K562 (cell line): ENCODE measurements around the gene AJAP1. TPM values are rescaled to one million over a fixed set of nuclear protein-coding genes. Genes with fewer than 3 reads are reported as not detected.

ENCODE experiments used
- ATAC-seq: fragments of 200-7000 bp; cut with Tn5 transposase; 3 replicates; pipeline ENCODE4 v1.9.1; 2020; ENCODE audit warnings: moderate library complexity
- BruUV-seq: library from RNA; stranded (reverse); fragments of 400-500 nt; replicated peaks from 2 replicates; lab custom pipeline; 2021; lab: Mats Ljungman, UMichigan
- CTCF ChIA-PET: fragments of 300-600 bp; formaldehyde crosslinking; extraction: SDS; loops from one replicate; lab custom pipeline; 2021; ENCODE audit warnings: low intra/inter-chr PET ratio; lab: Yijun Ruan, JAX
- POLR2A ChIA-PET: fragments of 300-600, 350-650 bp; sonication (Branson Sonifier 250); formaldehyde crosslinking; extraction: SDS; loops from one replicate; lab custom pipeline; 2021; ENCODE audit warnings: antibody characterized with exemption, inconsistent platforms; lab: Yijun Ruan, JAX
- DNase-seq, 4 experiments: peaks; one replicate each; pipeline versions ENCODE4 v3.0.0 to v3.0.0-alpha.2; 2011 to 2018; ENCODE audit warnings: low spot score in 3 of 4, mixed read lengths in 3 of 4; ENCODE audit errors: extremely low read depth in 1 of 4
- FAIRE-seq: peaks from 2 replicates; lab custom pipeline; 2011; peaks lifted over from hg19 to GRCh38; lab: Jason Lieb, UNC
- H2AFZ ChIP-seq: 2 replicates; pipeline ENCODE4 v1.6.0; 2011; ENCODE audit warnings: low read depth, low read length, control low read depth, inconsistent platforms
- H3K27ac ChIP-seq: fragments of 200-600 bp; 3 replicates; pipeline ENCODE4 v1.8.0; 2011; ENCODE audit warnings: low read depth, mild to moderate bottlenecking, control low read depth, inconsistent platforms, low read length, moderate library complexity, mixed read lengths; ENCODE audit errors: extremely low read depth
- H3K27me3 ChIP-seq, 2 experiments: fragments of 300-600 bp in 1 of 2; 2 replicates in 1 of 2; 3 replicates in 1 of 2; pipeline versions ENCODE4 v1.6.0 to v1.8.0; 2011; ENCODE audit warnings: inconsistent platforms in 2 of 2, low read length in 2 of 2, mild to moderate bottlenecking in 1 of 2, mixed read lengths in 1 of 2, moderate library complexity in 1 of 2; ENCODE audit not compliant: control insufficient read depth in 2 of 2, insufficient read depth in 2 of 2
- H3K36me3 ChIP-seq: fragments of 300-600 bp; 3 replicates; pipeline ENCODE4 v1.8.0; 2011; ENCODE audit warnings: mild to moderate bottlenecking, low read length, inconsistent platforms; ENCODE audit not compliant: control insufficient read depth, insufficient read depth
- H3K4me1 ChIP-seq, 2 experiments: fragments of 200-600 bp in 1 of 2; replicated peaks in 1 of 2; 2 replicates in 1 of 2; 3 replicates in 1 of 2; pipeline versions ENCODE4 v1.5.1 to v1.8.0; 2011; ENCODE audit warnings: inconsistent platforms in 2 of 2, low read length in 2 of 2, mild to moderate bottlenecking in 1 of 2, mixed read lengths in 1 of 2, moderate library complexity in 1 of 2; ENCODE audit not compliant: control insufficient read depth in 2 of 2, insufficient read depth in 2 of 2
- H3K4me2 ChIP-seq: 2 replicates; pipeline ENCODE4 v1.6.1; 2011; ENCODE audit warnings: low read length, control low read depth, inconsistent platforms, mixed read lengths; ENCODE audit not compliant: insufficient read depth
- H3K4me3 ChIP-seq: fragments of 200-600 bp; sonication (generic), shearing (Covaris generic); 2 replicates; pipeline ENCODE4 v1.5.1; 2016; ENCODE audit warnings: control low read depth, inconsistent platforms
- H3K79me2 ChIP-seq: fragments of 200-600 bp; 3 replicates; pipeline ENCODE4 v1.8.0; 2011; ENCODE audit warnings: low read length, inconsistent platforms; ENCODE audit not compliant: control insufficient read depth, insufficient read depth
- H3K9ac ChIP-seq, 2 experiments: 2 replicates each; pipeline versions ENCODE4 v1.6.0 to v1.6.1; 2011; ENCODE audit warnings: low read depth in 2 of 2, low read length in 2 of 2, control low read depth in 1 of 2, inconsistent platforms in 1 of 2, mild to moderate bottlenecking in 1 of 2, mixed read lengths in 1 of 2; ENCODE audit not compliant: insufficient read depth in 1 of 2
- H3K9me1 ChIP-seq: one replicate; pipeline ENCODE4 v1.6.0; 2011; ENCODE audit warnings: inconsistent platforms, mild to moderate bottlenecking, low read length, moderate library complexity; ENCODE audit not compliant: control insufficient read depth, insufficient read depth
- H3K9me3 ChIP-seq: replicated peaks from 2 replicates; pipeline ENCODE4 v1.5.1; 2011; ENCODE audit warnings: low read depth, low read length, inconsistent platforms; ENCODE audit not compliant: control insufficient read depth, insufficient read depth
- H4K20me1 ChIP-seq: replicated peaks from 2 replicates; pipeline ENCODE4 v1.6.1; 2011; ENCODE audit warnings: low read length, inconsistent platforms, mixed read lengths; ENCODE audit not compliant: control insufficient read depth, insufficient read depth
- CCAR2 ChIP-seq: fragments of 200-400 bp; formaldehyde crosslinking; IDR thresholded peaks from 2 replicates; pipeline ENCODE4 v1.6.1; 2017; ENCODE audit warnings: mild to moderate bottlenecking, low read depth, low read length
- FOXA3 ChIP-seq, 2 experiments: fragments of 450-650 bp in 1 of 2; sonication (generic) in 1 of 2; formaldehyde crosslinking; IDR thresholded peaks in 1 of 2; conservative IDR thresholded peaks in 1 of 2; 2 replicates each; pipeline versions ENCODE4 v1.4.0 to v1.8.0; 2020 to 2022; ENCODE audit warnings: mild to moderate bottlenecking in 2 of 2, missing genetic modification reagents in 1 of 2
- GTF2F1 ChIP-seq: IDR thresholded peaks from 2 replicates; pipeline ENCODE4 v1.6.1; 2011; ENCODE audit warnings: low read depth, low read length, improper control_type of control experiment
- HDAC6 ChIP-seq: IDR thresholded peaks from 2 replicates; pipeline ENCODE4 v1.6.1; 2012; ENCODE audit warnings: low read depth, mild to moderate bottlenecking, control low read depth, inconsistent platforms, low read length, moderate library complexity
- JUN ChIP-seq, 2 experiments: sonication (generic) in 1 of 2; formaldehyde crosslinking in 1 of 2; IDR thresholded peaks; 2 replicates each; pipeline versions ENCODE4 v1.6.1 to v1.8.0; 2012 to 2022; ENCODE audit warnings: borderline replicate concordance in 2 of 2, mild to moderate bottlenecking in 2 of 2, improper control_type of control experiment in 1 of 2, low read depth in 1 of 2, low read length in 1 of 2, missing genetic modification reagents in 1 of 2
- PHF21A ChIP-seq: fragments of 450-650 bp; IDR thresholded peaks from 2 replicates; pipeline ENCODE4 v1.6.1; 2017; ENCODE audit warnings: low read depth, borderline replicate concordance
- SETDB1 ChIP-seq: IDR thresholded peaks from one replicate; pipeline ENCODE4 v1.6.1; 2012; ENCODE audit warnings: low read length, control low read depth, inconsistent platforms
- SLC30A9 ChIP-seq: fragments of 250-450 bp; sonication (Bioruptor Pico); IDR thresholded peaks from 2 replicates; pipeline ENCODE4 v1.8.0; 2022; ENCODE audit warnings: mild to moderate bottlenecking, moderate library complexity
- ZMIZ1 ChIP-seq, 2 experiments: fragments of 150-350 bp in 1 of 2; IDR thresholded peaks; 2 replicates each; pipeline ENCODE4 v1.6.1; 2012 to 2016; ENCODE audit warnings: low read depth in 2 of 2, low read length in 2 of 2, mild to moderate bottlenecking in 1 of 2, moderate library complexity in 1 of 2
- ZNF584 ChIP-seq: fragments of 200-800 bp; sonication (Bioruptor generic); IDR thresholded peaks from 2 replicates; pipeline ENCODE4 v1.6.1; 2016; ENCODE audit warnings: low read depth, mild to moderate bottlenecking, missing genetic modification characterization, missing compliant biosample characterization
- ZNF79 ChIP-seq: fragments of 250-450 bp; sonication (Bioruptor Pico); IDR thresholded peaks from 2 replicates; pipeline ENCODE4 v1.4.0; 2020; ENCODE audit warnings: low read depth, mild to moderate bottlenecking, moderate library complexity
- WGBS: fragments of 100-300 bp; shearing (Covaris generic); methylation state at CpG from one replicate; pipeline ENCODE4 v1.1.6; 2016; ENCODE audit warnings: low coverage, mixed read lengths; ENCODE audit not compliant: insufficient coverage; ENCODE audit errors: missing lambda C conversion rate; 5-methylcytosine and 5-hydroxymethylcytosine counted together
- in situ Hi-C: fragments of 300-500 bp; cut with MboI; formaldehyde crosslinking; loops from 4 replicates; pipeline ENCODE4 v1.15.0; 2018; ENCODE audit warnings: inconsistent platforms, mixed read lengths
- intact Hi-C: fragments of 100-400 bp; cut with micrococcal nuclease; formaldehyde crosslinking; loops from 2 replicates; pipeline ENCODE4 v1.14.2; 2022
- polyA plus RNA-seq, 8 experiments: library from polyadenylated mRNA; depleted of rRNA in 4 of 8; stranded (reverse) in 5 of 8; unstranded in 3 of 8; fragments of >200 nt; fragmentation: Nextera tagmentation in 2 of 8; fragmentation: Illumina TruSeq in 1 of 8; extraction: Ambion mirVana in 2 of 8; extraction: Trizol in 1 of 8; gene quantifications; 2 replicates each; pipeline versions ENCODE4 v1.2.1 to v1.2.3, GENCODE V29; 2011 to 2014; ENCODE audit warnings: inconsistent platforms in 1 of 8, missing spikeins in 1 of 8
- total RNA-seq, 7 experiments: library from RNA; depleted of rRNA in 6 of 7; stranded (reverse); fragments of >200 nt in 6 of 7; fragmentation: Illumina TruSeq in 2 of 7; extraction: Trizol in 2 of 7; gene quantifications; 2 replicates each; pipeline versions ENCODE4 v1.2.1 to v1.2.3, GENCODE V29; 2011 to 2021; ENCODE audit warnings: low replicate concordance in 1 of 7
- TF ChIP-seq, protein P1 (sequence below): IDR thresholded peaks from 3 replicates; pipeline ENCODE4 v1.6.1; 2011; ENCODE audit warnings: borderline replicate concordance, mild to moderate bottlenecking; ENCODE audit not compliant: insufficient read length, insufficient read depth

Gene AJAP1
- total and polyA plus RNA-seq, 9 of the 15 experiments (the other 6 are each of a cell fraction or from before 2014, with no cell fraction given), result not detected

DNA sequence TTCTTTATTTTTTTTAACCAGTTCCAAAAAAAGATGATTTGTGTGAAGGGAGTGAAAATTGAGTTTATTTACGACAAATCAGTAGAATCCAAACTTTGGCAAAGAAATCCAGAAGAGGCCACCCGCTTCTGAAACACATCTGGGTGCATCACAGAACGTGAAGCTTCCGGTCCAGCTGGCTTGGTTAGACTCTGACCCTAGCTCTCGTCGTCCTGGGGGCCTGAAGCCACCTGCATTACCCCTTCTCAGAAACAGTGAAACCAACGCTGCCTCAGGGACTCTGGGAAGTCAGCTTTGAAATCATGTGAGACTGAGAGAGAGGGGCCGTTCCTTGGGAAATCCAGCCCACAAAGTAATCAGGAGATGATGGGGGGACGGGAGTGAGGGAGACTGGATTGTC is 21.8 kb downstream of the AJAP1 start:
- Histone ChIP-seq H3K9me3 (no peaks in the 10 kb centered on the region), H4K20me1 (no peaks in the 10 kb centered on the region), H3K27ac (no peak overlapping the region), H3K4me1 (no peaks in the 10 kb centered on the region), H3K9me1 (no peaks in the 10 kb centered on the region), H3K36me3 (no peaks in the 10 kb centered on the region), H3K4me3 (no peak overlapping the region), H3K79me2 (no peaks in the 10 kb centered on the region), H2AFZ (no peak overlapping the region), H3K4me2 (no peak overlapping the region), H3K9ac (no peak overlapping the region), H3K27me3 (peaks cover 0 to 21% of the 10 kb centered on the region in 2 experiments; a peak in 3 of 5 replicates)
- DNase-seq (no peak), ATAC-seq (no peak), FAIRE-seq (no peak)
- no TSS peak for BruUV-seq
- no peak for TF ChIP-seq GTF2F1
- TF ChIP-seq, protein P1, sequence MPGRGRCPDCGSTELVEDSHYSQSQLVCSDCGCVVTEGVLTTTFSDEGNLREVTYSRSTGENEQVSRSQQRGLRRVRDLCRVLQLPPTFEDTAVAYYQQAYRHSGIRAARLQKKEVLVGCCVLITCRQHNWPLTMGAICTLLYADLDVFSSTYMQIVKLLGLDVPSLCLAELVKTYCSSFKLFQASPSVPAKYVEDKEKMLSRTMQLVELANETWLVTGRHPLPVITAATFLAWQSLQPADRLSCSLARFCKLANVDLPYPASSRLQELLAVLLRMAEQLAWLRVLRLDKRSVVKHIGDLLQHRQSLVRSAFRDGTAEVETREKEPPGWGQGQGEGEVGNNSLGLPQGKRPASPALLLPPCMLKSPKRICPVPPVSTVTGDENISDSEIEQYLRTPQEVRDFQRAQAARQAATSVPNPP, result no peak
- no peak for TF ChIP-seq ZMIZ1 (IDR thresholded peaks at IDR 0.05; ENCODE audit: low read depth in 2 of 2, low read length in 2 of 2)
- TF ChIP-seq JUN (IDR thresholded peaks at IDR 0.05; ENCODE audit: borderline replicate concordance, low read depth, low read length), result no peak
- TF ChIP-seq JUN (CRISPR knock-in tag; IDR thresholded peaks at IDR 0.05; ENCODE audit: borderline replicate concordance), result no peak
- no peak for TF ChIP-seq ZNF584 (CRISPR knock-in tag)
- TF ChIP-seq FOXA3 (CRISPR knock-in tag; conservative IDR thresholded peaks at IDR 0.05 in 1 of 2, IDR thresholded peaks at IDR 0.05 in 1 of 2), result no peak
- no peak for TF ChIP-seq CCAR2
- no peak for TF ChIP-seq PHF21A
- no peak for TF ChIP-seq SETDB1
- TF ChIP-seq ZNF79, result no peak
- TF ChIP-seq HDAC6, result no peak
- TF ChIP-seq SLC30A9 (CRISPR knock-in tag), result no peak
- in situ Hi-C loops, result no loop called here
- ChIA-PET CTCF (no interaction called here), POLR2A (interaction anchor here (0.6 kb wide), 1 partner anchor 8 kb away, joined by 3 read pairs; no protein-coding TSS in a partner anchor)
- intact Hi-C loops, result no loop called here
- 2% methylated on average over 9 of the region's 9 CpGs for WGBS
